ENCODE results near the gene DCAF11. TPM values are rescaled to one million over a fixed set of nuclear protein-coding genes. Genes with fewer than 3 reads are reported as not detected.

The DCAF11 gene
- total RNA-seq, 1 experiment from 2014 or later: 68.2 TPM

DNA sequence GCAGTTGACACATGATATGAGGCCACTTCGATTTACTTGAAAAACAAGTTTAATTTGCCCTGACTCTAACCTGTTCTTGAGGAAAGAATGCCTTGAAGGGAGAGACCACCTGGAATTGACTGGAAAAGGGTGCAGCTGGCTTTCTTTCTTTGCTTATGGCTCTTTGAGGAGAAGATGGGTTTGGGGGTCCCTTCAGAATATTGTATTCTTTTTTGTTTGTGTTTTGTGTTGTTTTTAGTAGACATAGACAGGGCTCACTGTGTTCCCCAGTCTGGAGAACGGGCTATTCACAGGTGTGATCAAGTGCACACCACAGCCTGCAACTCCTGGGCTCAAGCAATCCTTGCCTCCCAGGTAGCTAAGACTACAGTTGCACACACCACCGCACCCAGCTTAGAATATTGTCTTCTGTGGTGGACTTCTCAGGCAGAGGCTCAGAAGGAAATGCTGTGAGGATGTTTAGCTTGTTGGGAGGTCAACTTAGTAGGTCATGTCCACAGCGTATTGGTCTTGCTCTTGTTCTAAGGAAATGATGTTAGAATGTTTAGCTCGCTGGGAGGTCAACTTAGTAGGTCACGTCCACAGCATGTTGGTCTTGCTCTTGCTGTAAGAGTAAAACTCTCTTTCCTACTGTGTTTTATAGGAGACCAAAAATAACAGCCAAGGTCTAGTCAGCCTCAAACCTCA lies 1.7 kb downstream of the DCAF11 start:
- Histone ChIP-seq H3K4me3 (ENCODE audit: low read length) (peak overlapping the region; percentile 96), H3K27ac (ENCODE audit: low read length) (no peak overlapping the region), H3K27me3 (ENCODE audit: low read length) (no peaks in the 10 kb centered on the region), H3K4me2 (ENCODE audit: low read length) (peak overlapping the region; percentile 95), H3K79me2 (ENCODE audit: low read length) (peaks cover 18% of the 10 kb centered on the region), H3K4me1 (ENCODE audit: insufficient read depth, low read length) (peaks cover 18% of the 10 kb centered on the region), H4K20me1 (ENCODE audit: low read length) (no peaks in the 10 kb centered on the region), H3K36me3 (ENCODE audit: low read depth, low read length) (peaks cover 13% of the 10 kb centered on the region; the same call in 1 of the 2 replicates), H2AFZ (ENCODE audit: low read length) (no peak overlapping the region), H3F3A (ENCODE audit: low read length, unreplicated experiment) (no peaks in the 10 kb centered on the region), H3K9ac (ENCODE audit: low read length) (no peak overlapping the region), H3K9me2 (replicated peaks; ENCODE audit: low read length) (no peaks in the 10 kb centered on the region), H3K9me3 (ENCODE audit: low read length) (no peaks in the 10 kb centered on the region)
- ChIA-PET CTCF (no interaction called here), POLR2A (ENCODE audit: unreplicated experiment) (no interaction called here)
- intact Hi-C loops (cut with micrococcal nuclease): no loop called here
- ATAC-seq: no peak
- BruUV-seq (replicated peaks): no TSS peak
- no peak for DNase-seq
- TF ChIP-seq EZH2phosphoT487 (IDR thresholded peaks at IDR 0.05; ENCODE audit: borderline replicate concordance, low read length): no peak
- TF ChIP-seq EZH2 (IDR thresholded peaks at IDR 0.05; ENCODE audit: low read length, unreplicated experiment): no peak
- TF ChIP-seq, protein P1, sequence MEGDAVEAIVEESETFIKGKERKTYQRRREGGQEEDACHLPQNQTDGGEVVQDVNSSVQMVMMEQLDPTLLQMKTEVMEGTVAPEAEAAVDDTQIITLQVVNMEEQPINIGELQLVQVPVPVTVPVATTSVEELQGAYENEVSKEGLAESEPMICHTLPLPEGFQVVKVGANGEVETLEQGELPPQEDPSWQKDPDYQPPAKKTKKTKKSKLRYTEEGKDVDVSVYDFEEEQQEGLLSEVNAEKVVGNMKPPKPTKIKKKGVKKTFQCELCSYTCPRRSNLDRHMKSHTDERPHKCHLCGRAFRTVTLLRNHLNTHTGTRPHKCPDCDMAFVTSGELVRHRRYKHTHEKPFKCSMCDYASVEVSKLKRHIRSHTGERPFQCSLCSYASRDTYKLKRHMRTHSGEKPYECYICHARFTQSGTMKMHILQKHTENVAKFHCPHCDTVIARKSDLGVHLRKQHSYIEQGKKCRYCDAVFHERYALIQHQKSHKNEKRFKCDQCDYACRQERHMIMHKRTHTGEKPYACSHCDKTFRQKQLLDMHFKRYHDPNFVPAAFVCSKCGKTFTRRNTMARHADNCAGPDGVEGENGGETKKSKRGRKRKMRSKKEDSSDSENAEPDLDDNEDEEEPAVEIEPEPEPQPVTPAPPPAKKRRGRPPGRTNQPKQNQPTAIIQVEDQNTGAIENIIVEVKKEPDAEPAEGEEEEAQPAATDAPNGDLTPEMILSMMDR (conservative IDR thresholded peaks at IDR 0.05; ENCODE audit: low read depth, low read length): no peak

DNA sequence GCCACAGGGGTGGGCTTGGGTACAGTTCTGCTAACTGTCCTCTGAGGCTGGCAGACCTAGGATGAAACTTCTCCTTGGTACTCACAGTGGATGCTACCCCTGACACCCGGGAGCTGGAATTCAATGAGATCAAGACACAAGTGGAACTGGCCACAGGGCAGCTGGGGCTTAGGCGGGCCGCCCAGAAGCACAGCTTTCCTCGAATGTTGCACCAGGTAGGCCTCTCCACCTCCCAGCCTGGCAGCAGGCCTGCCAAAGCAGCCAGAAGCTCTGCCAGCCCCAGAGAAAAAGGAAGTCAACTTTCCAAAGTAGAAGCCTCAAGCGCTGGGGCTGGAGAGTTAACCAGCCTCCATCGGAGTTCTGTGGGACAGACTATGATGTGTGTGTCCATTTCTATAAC lies 2.6 kb downstream of the DCAF11 start:
- Histone ChIP-seq H3K79me2 (ENCODE audit: low read length) (peaks cover 18% of the 10 kb centered on the region), H3K9ac (ENCODE audit: low read length) (no peak overlapping the region), H3K4me2 (ENCODE audit: low read length) (no peak overlapping the region), H3K9me3 (ENCODE audit: low read length) (no peaks in the 10 kb centered on the region), H2AFZ (ENCODE audit: low read length) (no peak overlapping the region), H3K27me3 (ENCODE audit: low read length) (no peaks in the 10 kb centered on the region), H3K4me1 (ENCODE audit: insufficient read depth, low read length) (peaks cover 18% of the 10 kb centered on the region), H3K4me3 (ENCODE audit: low read length) (no peak overlapping the region), H3K36me3 (ENCODE audit: low read depth, low read length) (peaks cover 15% of the 10 kb centered on the region), H3K9me2 (replicated peaks; ENCODE audit: low read length) (no peaks in the 10 kb centered on the region), H3F3A (ENCODE audit: low read length, unreplicated experiment) (no peaks in the 10 kb centered on the region), H3K27ac (ENCODE audit: low read length) (no peak overlapping the region), H4K20me1 (ENCODE audit: low read length) (no peaks in the 10 kb centered on the region)
- POLR2A ChIA-PET (ENCODE audit: unreplicated experiment): no interaction called here
- ATAC-seq: no peak
- CTCF ChIA-PET: no interaction called here
- no TSS peak for BruUV-seq (replicated peaks)
- DNase-seq: no peak
- intact Hi-C loops (cut with micrococcal nuclease): no loop called here
- no peak for TF ChIP-seq EZH2 (IDR thresholded peaks at IDR 0.05; ENCODE audit: low read length, unreplicated experiment)
- TF ChIP-seq EZH2phosphoT487 (IDR thresholded peaks at IDR 0.05; ENCODE audit: borderline replicate concordance, low read length): no peak
- TF ChIP-seq, protein P1 (conservative IDR thresholded peaks at IDR 0.05; ENCODE audit: low read depth, low read length): no peak

DNA sequence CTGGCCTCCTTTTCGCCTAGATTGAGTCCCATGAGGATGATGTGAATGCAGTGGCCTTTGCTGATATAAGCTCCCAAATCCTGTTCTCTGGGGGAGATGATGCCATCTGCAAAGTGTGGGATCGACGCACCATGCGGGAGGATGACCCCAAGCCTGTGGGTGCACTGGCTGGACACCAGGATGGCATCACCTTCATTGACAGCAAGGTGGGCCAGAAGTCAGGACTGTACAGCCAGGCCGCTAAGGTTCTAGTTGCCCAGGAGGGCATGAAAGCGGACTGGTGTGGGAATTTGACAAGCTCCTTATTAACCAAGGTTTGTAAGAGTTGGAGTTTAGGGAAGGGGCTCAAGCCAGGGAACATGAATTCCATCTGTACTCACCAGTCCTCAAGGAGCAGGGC lies 5.1 kb downstream of the DCAF11 start:
- no peak overlapping the region for H3K27ac ChIP-seq (ENCODE audit: low read length)
- no peaks in the 10 kb centered on the region for H3K27me3 ChIP-seq (ENCODE audit: low read length)
- no peak overlapping the region for H3K4me3 ChIP-seq (ENCODE audit: low read length)
- POLR2A ChIA-PET (ENCODE audit: unreplicated experiment): no interaction called here
- TF ChIP-seq EZH2 (IDR thresholded peaks at IDR 0.05; ENCODE audit: low read length, unreplicated experiment) (no peak), EZH2phosphoT487 (IDR thresholded peaks at IDR 0.05; ENCODE audit: borderline replicate concordance, low read length) (no peak)
- TF ChIP-seq, protein P1 (conservative IDR thresholded peaks at IDR 0.05; ENCODE audit: low read depth, low read length): no peak
- H3K4me1 ChIP-seq (ENCODE audit: insufficient read depth, low read length): peaks cover 13% of the 10 kb centered on the region
- no peaks in the 10 kb centered on the region for H4K20me1 ChIP-seq (ENCODE audit: low read length)
- intact Hi-C loops (cut with micrococcal nuclease): no loop called here
- no peak overlapping the region for H3K9ac ChIP-seq (ENCODE audit: low read length)
- H2AFZ ChIP-seq (ENCODE audit: low read length): no peak overlapping the region
- H3K9me3 ChIP-seq (ENCODE audit: low read length): no peaks in the 10 kb centered on the region
- ATAC-seq (no peak), DNase-seq (no peak)
- no peaks in the 10 kb centered on the region for H3F3A ChIP-seq (ENCODE audit: low read length, unreplicated experiment)
- peaks cover 15% of the 10 kb centered on the region for H3K36me3 ChIP-seq (ENCODE audit: low read depth, low read length)
- CTCF ChIA-PET: no interaction called here
- no peak overlapping the region for H3K4me2 ChIP-seq (ENCODE audit: low read length)
- H3K79me2 ChIP-seq (ENCODE audit: low read length): peaks cover 18% of the 10 kb centered on the region
- H3K9me2 ChIP-seq (replicated peaks; ENCODE audit: low read length): no peaks in the 10 kb centered on the region
- no TSS peak for BruUV-seq (replicated peaks)
